Epithelial cell of proximal tubule (primary cell): ENCODE measurements around the gene SAG. TPM values are rescaled to one million over a fixed set of nuclear protein-coding genes. Genes with fewer than 3 reads are reported as not detected.

Experiments used
- DNase-seq: peaks from one replicate; pipeline ENCODE4 v3.0.0-alpha.2; 2011; ENCODE audit warnings: low read depth
- H3K4me3 ChIP-seq: 2 replicates; pipeline ENCODE4 v1.5.1; 2011; ENCODE audit warnings: low read depth, mild to moderate bottlenecking, low read length
- CTCF ChIP-seq: conservative IDR thresholded peaks from 2 replicates; pipeline ENCODE4 v1.5.1; 2012; ENCODE audit warnings: low read depth, mild to moderate bottlenecking, low read length
- total RNA-seq: library from RNA; depleted of rRNA; stranded (reverse); fragments of >200 nt; gene quantifications from 2 replicates; pipeline ENCODE4 v1.2.3, GENCODE V29; 2015

Gene SAG
- total RNA-seq, 1 donor from 2014 or later: not detected

- TF ChIP-seq CTCF: no peak
- H3K4me3 ChIP-seq: no peak overlapping the region
- no peak for DNase-seq
These were observed 73.5 kb downstream of the SAG start for GRCh38 chr2:233380995-233381637.

- DNase-seq: no peak
- no peak overlapping the region for H3K4me3 ChIP-seq
- TF ChIP-seq CTCF: no peak
These were observed 74.0 kb downstream of the SAG start for GRCh38 chr2:233381638-233381995.

GRCh38 chr2:233384015-233384414 is 76.4 kb downstream of the SAG start:
- TF ChIP-seq CTCF: peak; percentile 21
- no peak overlapping the region for H3K4me3 ChIP-seq
- no peak for DNase-seq

- TF ChIP-seq CTCF: no peak
- DNase-seq: no peak
- H3K4me3 ChIP-seq: no peak overlapping the region
These were observed 77.3 kb downstream of the SAG start for GRCh38 chr2:233384811-233385488.

DNA sequence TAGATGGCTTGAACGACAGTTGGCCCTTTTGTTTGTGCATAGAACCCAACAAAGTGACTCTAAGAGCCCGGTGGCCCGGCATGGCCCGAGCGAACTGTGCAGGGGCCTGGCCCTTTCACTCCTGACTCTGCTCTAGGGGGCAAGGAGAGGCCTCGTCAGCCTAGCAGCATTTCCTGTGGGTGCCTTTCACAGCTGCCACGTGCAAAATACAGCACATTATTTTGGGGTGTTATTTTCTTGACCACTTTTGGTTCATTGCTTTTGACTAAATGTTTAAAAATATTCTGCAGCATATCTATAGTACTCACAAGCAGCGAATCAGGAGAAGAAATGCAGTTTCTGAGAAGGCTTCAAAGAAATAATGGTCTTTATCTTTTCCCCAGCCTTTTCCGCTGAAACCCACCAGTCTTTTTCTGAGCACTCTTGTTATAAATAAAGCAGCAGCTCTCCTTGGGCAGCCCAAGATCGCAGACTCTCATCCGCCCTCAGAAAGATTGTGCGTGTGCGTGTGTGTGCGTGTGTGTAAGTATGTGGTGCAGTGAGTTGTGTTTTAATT is 78.0 kb downstream of the SAG start:
- TF ChIP-seq CTCF: no peak
- no peak overlapping the region for H3K4me3 ChIP-seq
- DNase-seq: no peak

GRCh38 chr2:233386382-233387041 is 78.9 kb downstream of the SAG start:
- DNase-seq: peak; percentile 26
- no peak overlapping the region for H3K4me3 ChIP-seq
- TF ChIP-seq CTCF: no peak
